Measurements from ENCODE around the gene NCOA6.

DNA sequence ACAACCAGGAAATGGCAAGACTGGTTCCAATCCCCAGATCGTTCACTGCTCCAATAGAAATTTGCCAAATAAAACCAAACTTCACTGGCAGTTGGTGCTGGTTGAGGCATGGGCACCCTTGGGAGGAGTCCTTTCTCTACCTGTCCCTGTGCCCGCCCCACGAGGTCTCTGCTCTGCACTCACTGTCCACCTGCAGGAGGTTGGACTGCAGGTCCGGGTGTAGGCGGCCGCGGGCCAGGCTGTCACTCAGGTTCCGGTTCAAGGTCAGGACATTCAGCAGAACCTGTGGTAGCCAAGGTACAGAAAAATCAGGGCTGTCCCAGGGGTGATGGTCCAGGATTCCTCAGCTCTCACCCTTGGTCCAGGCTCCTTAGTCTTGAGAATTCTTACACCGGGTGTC, 24.3 kb upstream of the NCOA6 start:
- TF ChIP-seq, protein P1, sequence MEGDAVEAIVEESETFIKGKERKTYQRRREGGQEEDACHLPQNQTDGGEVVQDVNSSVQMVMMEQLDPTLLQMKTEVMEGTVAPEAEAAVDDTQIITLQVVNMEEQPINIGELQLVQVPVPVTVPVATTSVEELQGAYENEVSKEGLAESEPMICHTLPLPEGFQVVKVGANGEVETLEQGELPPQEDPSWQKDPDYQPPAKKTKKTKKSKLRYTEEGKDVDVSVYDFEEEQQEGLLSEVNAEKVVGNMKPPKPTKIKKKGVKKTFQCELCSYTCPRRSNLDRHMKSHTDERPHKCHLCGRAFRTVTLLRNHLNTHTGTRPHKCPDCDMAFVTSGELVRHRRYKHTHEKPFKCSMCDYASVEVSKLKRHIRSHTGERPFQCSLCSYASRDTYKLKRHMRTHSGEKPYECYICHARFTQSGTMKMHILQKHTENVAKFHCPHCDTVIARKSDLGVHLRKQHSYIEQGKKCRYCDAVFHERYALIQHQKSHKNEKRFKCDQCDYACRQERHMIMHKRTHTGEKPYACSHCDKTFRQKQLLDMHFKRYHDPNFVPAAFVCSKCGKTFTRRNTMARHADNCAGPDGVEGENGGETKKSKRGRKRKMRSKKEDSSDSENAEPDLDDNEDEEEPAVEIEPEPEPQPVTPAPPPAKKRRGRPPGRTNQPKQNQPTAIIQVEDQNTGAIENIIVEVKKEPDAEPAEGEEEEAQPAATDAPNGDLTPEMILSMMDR (conservative IDR thresholded peaks at IDR 0.05 in 1 of 2, IDR thresholded peaks at IDR 0.05 in 1 of 2; ENCODE audit: extremely low read depth in 1 of 2, insufficient read depth in 1 of 2, low read depth in 1 of 2, low read length in 2 of 2): no peak
- TF ChIP-seq EZH2 (IDR thresholded peaks at IDR 0.05; ENCODE audit: borderline replicate concordance, low read length): no peak
